ENCODE data around the gene CDH8. TPM values are rescaled to one million over a fixed set of nuclear protein-coding genes. Genes with fewer than 3 reads are reported as not detected.

CDH8 gene
- total and polyA plus RNA-seq, 2 of the 4 experiments (the other 2 are of a cell fraction): not detected

GRCh38 chr16:62010186-62010585, 26.1 kb downstream of the CDH8 start:
- H3K4me1 ChIP-seq (ENCODE audit: control insufficient read depth, insufficient read depth, low read length): no peaks in the 10 kb centered on the region
- no peak for TF ChIP-seq CHD1 (IDR thresholded peaks at IDR 0.05; ENCODE audit: low read depth, low read length)
- TF ChIP-seq SMC3 (IDR thresholded peaks at IDR 0.05; ENCODE audit: low read depth, low read length): no peak
- no peak for TF ChIP-seq USF2 (IDR thresholded peaks at IDR 0.05; ENCODE audit: low read depth, low read length)
- TF ChIP-seq NFE2L2 (IDR thresholded peaks at IDR 0.05; ENCODE audit: low read depth, low read length): no peak
- TF ChIP-seq MAZ (IDR thresholded peaks at IDR 0.05; ENCODE audit: borderline replicate concordance, low read depth, low read length): no peak
- no peak for TF ChIP-seq MAFK (IDR thresholded peaks at IDR 0.05; ENCODE audit: low read depth, low read length)
- no peak for TF ChIP-seq BHLHE40 (IDR thresholded peaks at IDR 0.05; ENCODE audit: low read depth, low read length)
- no peak for TF ChIP-seq CTCF (conservative IDR thresholded peaks at IDR 0.05; ENCODE audit: low read depth, low read length)
- TF ChIP-seq ELK1 (IDR thresholded peaks at IDR 0.05; ENCODE audit: borderline replicate concordance, low read depth, low read length): no peak
- TF ChIP-seq RFX5 (IDR thresholded peaks at IDR 0.05; ENCODE audit: low read depth, low read length): no peak
- no peak overlapping the region for H4K8ac ChIP-seq (ENCODE audit: low read depth in 2 of 2, low read length in 2 of 2)
- H3K27me3 ChIP-seq (ENCODE audit: control insufficient read depth, insufficient read depth, low read length): no peaks in the 10 kb centered on the region
- no peak overlapping the region for H2AFZ ChIP-seq (replicated peaks; ENCODE audit: low read length, poor library complexity)
- H2BK5ac ChIP-seq (ENCODE audit: low read depth, low read length, poor library complexity, severe bottlenecking): no peak overlapping the region
- BruUV-seq (replicated peaks): no TSS peak
- in situ Hi-C loops (cut with MboI; ENCODE audit: low sequenced_read_pairs) (no loop called here), dilution Hi-C loops (cut with HindIII; ENCODE audit: low sequenced_read_pairs, unreplicated experiment) (no loop called here), intact Hi-C loops (cut with micrococcal nuclease) (no loop called here)
- H4K20me1 ChIP-seq (ENCODE audit: insufficient read depth, low read length): no peaks in the 10 kb centered on the region
- H2BK20ac ChIP-seq (ENCODE audit: low read depth, low read length): no peak overlapping the region
- no peak for DNase-seq
- H3K4me2 ChIP-seq (ENCODE audit: low read depth, low read length): no peak overlapping the region
- no peak overlapping the region for H3K56ac ChIP-seq (ENCODE audit: extremely low read depth, insufficient read depth, low read length)
- no peak overlapping the region for H3K4me3 ChIP-seq (ENCODE audit: insufficient read depth, low read depth, low read length)
- POLR2A ChIA-PET (ENCODE audit: unreplicated experiment): no interaction called here
- H2AK5ac ChIP-seq (ENCODE audit: low read depth, low read length): no peak overlapping the region
- H3K9me3 ChIP-seq (ENCODE audit: control insufficient read depth, insufficient read depth, low read length): peaks cover 6% of the 10 kb centered on the region
- no peaks in the 10 kb centered on the region for H3K9me1 ChIP-seq (ENCODE audit: insufficient read depth, low read length)
- no peak overlapping the region for H2BK120ac ChIP-seq (ENCODE audit: low read depth, low read length)
- no peak overlapping the region for H3K27ac ChIP-seq (ENCODE audit: insufficient read depth, low read length)
- no peak overlapping the region for H3K9ac ChIP-seq (ENCODE audit: low read depth, low read length)
- H4K5ac ChIP-seq (ENCODE audit: low read depth, low read length): no peak overlapping the region
- H3K14ac ChIP-seq (replicated peaks; ENCODE audit: low read depth, low read length): no peak overlapping the region
- H3K18ac ChIP-seq (ENCODE audit: low read depth, low read length): no peak overlapping the region
- 20% methylated on average over 1 of the region's 4 CpGs; no CpG with 5 or more reads in 1 of the 2 experiments for WGBS, 2 experiments (ENCODE audit: extremely low coverage in 2 of 2, insufficient read length in 1 of 2)
- no peaks in the 10 kb centered on the region for H3K79me1 ChIP-seq (ENCODE audit: low read depth in 1 of 2, low read length in 2 of 2)
- no peak overlapping the region for H3K23ac ChIP-seq (ENCODE audit: low read depth, low read length)
- CTCF ChIA-PET: no interaction called here
- no peaks in the 10 kb centered on the region for H3K36me3 ChIP-seq (ENCODE audit: control insufficient read depth, insufficient read depth, low read length)
- no peak overlapping the region for H2AK9ac ChIP-seq (replicated peaks; ENCODE audit: low read depth, low read length, poor library complexity)
- H4K91ac ChIP-seq (ENCODE audit: insufficient read depth, low read depth, low read length): no peak overlapping the region
- H2BK15ac ChIP-seq (ENCODE audit: low read depth, low read length): no peak overlapping the region
- ATAC-seq (ENCODE audit: low read depth): no peak
- no peak overlapping the region for H3K4ac ChIP-seq (ENCODE audit: low read depth, low read length)
